RPMI7951 (cell line): ENCODE results near the gene LSAMP. TPM values are rescaled to one million over a fixed set of nuclear protein-coding genes. Genes with fewer than 3 reads are reported as not detected.

Experiments used
- DNase-seq: peaks from one replicate; pipeline ENCODE4 v3.0.0-alpha.2; 2012; ENCODE audit warnings: low read depth
- total RNA-seq: library from RNA; depleted of rRNA; stranded (reverse); fragments of >200 nt; shearing (Covaris generic); gene quantifications from 2 replicates; pipeline ENCODE4 v1.2.3, GENCODE V29; 2014

Gene LSAMP
- total RNA-seq, 1 experiment from 2014 or later = 0.12 TPM

- DNase-seq = no peak
Observed at GRCh38 chr3:116432795-116433194, 12.5 kb downstream of the LSAMP start.

DNA sequence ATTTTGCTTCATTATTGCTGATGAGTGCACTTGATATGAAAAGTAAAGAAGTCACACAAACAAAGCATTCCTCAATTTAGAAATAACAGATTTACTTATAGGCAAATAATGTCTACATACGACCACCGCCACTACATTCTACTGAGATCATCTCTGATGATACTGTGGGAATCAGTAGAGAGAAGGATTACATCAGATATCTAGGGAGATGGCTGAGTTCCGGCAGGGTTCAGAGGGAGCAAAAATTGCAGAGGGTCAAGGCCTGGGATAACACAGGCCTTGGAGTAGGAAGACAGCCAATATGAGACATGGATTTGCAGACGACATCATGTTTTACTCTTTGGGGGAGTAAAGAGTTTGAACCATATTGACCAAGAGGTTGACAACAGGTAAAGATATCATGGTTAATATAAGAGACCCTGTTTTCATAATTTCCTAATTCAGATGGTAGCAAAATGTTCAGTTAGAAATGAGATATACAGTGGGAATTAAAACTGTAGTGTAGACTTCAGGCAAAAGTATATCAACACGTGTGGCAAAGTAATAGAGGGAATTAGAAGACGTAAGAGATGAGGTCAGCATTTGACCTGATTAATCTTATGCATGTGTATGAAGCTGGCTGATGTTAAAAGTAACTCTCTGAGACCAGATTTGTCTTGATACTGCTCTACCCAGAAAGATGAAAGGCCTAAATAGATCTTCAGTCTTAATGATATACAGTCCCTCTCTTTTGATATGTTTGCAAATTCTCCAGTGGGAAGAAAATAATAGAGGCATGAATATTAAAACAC is 15.6 kb downstream of the LSAMP start:
- no peak for DNase-seq

DNA sequence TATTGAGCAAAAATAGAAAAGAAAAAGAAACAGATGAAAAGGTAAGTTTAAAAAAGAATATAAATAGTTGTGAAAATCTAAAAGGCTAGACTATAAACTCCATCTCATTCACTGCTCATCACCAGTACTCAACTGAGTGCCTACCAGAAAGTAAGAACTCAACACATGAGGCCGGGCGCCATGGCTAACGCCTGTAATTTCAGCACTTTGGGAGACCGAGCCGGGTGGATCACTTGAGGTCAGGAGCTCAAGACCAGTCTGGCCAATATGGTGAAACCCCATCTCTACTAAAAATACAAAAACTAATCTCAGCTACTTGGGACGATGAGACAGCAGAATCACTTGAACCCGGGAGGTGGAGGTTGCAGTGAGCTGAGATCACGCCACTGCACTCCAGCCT is 19.3 kb downstream of the LSAMP start:
- no peak for DNase-seq

DNA sequence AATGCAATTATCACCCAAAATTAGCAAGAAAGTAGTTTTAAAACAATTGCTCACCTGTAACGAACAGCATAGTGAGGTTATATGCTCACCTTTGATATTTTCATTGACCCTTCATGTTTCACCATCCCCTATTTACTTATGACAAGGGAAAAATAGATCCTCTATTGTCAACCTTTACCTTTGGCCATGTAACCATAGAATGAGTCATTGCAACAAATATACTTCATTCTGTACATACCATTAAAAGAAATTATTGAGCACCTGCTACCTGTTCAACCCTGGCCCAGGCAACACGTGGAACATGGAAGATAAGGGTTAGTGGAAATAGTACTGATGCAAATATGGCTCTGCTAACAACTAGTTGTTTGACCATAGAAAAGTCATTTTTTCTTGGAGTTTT is 20.2 kb downstream of the LSAMP start:
- DNase-seq = no peak

- DNase-seq = no peak
Observed at GRCh38 chr3:116423945-116424344, 21.3 kb downstream of the LSAMP start.

DNA sequence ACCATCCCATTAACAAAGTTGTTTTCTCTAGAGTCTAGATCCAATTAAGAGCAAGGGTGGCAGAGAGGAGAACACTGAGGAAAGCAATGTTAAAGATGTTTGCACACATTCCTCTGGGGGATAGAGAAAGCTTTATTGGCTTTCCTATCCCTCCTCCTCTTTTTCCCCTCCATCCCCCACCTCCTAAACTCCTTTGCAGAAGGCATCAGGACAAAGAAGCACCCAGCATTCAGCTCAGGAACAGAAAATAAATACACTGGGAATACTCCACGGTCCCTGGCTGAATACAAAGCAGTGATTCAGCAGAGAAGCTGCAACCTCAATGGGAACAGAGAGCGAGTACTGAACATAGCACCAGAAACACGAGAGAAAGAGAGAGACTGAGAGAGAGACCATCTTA is 21.9 kb downstream of the LSAMP start:
- no peak for DNase-seq

DNA sequence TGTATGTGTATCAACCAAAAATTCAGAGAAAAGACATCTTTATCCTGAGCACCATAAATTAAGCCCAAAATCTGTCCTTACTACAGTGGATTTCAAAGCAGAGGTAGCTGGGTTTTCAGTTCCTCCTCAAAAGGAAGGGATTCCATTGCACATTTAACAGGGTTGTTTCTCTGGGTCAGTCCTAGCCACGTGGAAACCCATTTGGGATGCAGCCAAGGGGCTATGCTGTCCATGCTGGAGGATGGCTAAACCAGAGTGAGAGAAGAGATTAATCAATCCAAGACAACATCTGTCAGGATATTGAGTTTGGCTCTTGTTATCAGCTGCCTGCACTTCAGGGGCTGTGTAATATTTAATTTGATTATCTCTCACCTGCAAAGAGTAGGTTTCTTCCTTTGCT is 28.1 kb downstream of the LSAMP start:
- DNase-seq = no peak

DNA sequence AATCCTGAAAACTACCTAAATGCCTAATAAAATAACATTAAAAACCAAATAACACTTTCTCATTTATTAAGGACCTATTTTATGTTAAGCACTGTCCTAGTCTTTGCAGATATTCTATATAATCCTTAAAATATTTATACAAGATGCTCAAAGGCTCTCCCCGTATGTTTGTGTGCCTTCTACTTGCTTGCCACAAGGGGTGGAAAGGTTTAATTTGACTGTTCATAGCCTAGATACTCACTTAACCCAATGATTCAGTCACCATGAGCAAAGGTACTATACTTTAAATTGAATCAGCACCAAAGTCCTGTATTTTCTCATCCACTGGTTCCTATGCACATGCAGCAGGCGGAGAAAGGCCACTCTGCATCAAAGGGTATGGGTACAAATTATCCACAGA is 32.0 kb downstream of the LSAMP start:
- DNase-seq = no peak

GRCh38 chr3:116408473-116408872 is 36.8 kb downstream of the LSAMP start:
- DNase-seq = no peak

DNA sequence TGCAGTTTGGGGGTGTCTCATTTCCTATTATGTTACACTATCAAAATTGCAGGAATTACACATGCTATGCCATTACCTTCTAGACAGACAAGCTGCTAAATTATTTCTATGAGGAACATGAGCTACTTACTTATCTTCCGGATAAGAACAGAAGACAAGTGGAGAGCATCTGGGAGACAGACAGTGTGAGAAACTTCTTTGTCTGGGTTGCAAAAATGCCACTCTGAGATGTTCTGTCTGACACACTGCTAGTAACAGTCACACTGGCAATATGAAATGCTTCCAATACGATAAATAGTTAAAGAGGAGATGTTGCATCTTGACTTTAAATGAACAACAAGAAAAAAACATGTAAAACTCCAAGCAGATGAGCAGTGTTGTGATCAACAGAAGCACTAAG is 40.1 kb downstream of the LSAMP start:
- no peak for DNase-seq

DNA sequence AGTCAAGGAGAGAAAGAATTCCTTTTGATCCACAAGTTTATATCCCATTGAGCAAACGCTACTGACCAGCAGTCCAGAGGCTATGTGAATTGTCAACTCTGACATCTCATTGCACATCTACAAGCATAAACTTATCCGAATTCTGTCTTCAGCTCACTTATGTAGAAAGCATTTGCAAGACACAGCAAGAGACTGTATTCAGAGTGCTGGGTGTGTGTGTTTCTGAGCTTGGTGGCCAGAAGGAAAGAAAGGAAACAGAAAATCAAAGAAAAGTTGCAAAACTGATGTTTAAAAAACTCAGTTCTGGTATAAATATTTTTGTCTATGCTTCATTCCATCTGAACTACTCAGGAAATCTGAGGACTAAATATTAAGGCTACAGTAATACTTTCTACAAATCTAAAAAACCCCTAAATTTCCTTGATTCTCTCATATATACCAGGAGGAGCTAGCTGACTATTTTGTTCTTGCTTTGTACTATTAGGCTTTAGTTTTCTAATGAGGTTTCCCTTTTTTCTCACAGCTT is 45.5 kb downstream of the LSAMP start:
- DNase-seq = no peak

DNA sequence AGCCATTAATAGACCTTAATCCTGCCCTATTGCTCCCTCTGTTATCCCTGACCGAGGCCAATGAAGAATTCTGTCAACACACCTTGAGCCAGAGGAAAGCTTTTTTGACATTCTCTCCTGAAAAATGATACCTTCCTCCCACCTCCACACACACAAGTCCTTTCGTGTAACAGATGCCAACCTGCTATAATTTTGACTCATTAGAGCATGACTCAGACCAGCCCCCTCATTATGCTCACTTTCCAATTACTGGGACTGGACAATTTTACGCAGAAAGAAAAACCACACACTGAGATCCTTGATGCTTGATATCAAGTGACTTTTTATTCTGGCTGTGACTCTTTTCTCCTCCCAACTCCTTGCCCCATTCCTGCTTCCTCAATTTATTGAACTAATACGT is 50.9 kb downstream of the LSAMP start:
- DNase-seq = no peak

GRCh38 chr3:116393199-116393598 is 52.1 kb downstream of the LSAMP start:
- no peak for DNase-seq

DNA sequence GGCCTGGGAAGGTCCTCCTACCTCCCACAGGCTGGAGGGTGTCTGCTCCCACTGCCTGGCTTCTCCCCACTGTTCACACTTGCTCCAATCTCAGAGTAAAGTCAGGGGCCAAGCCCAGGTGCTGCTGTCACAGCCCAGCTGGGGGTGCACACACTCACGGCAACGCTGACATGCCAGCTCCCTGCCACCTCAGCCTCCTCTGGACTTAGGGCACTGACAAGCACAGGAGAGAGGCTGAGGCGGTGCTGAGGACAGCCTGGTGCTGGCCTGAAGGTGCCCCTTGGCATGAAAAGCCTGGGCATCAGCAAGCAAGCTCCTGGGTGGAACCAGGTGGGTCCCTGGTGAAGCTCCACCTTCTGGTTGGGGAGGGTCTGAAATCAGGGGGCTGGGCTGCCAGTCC is 53.0 kb downstream of the LSAMP start:
- DNase-seq = no peak

- no peak for DNase-seq
Observed at GRCh38 chr3:116391296-116392201, 53.7 kb downstream of the LSAMP start.

- no peak for DNase-seq
Observed at GRCh38 chr3:116390318-116390717, 55.0 kb downstream of the LSAMP start.

GRCh38 chr3:116388867-116389385 is 56.4 kb downstream of the LSAMP start:
- DNase-seq = no peak

DNA sequence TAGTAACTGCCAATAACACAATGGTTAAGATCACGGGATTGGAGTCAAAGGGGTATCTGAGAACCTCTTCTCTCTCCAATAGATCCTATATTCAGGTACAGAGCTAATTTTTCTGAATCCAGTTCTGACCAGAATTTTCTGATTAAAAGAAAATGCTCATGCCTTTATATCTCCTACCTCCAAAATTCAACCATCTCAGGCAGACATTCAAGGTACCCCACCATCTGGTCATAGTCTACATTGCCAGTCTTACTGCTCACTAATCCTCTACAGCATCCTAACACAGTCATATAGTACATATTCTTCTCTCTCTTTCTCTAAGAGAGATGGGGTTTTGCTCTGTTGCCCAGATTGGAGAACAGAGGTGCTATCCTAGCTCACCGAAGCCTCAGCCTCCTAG is 59.1 kb downstream of the LSAMP start:
- DNase-seq = no peak

GRCh38 chr3:116384717-116385116 is 60.6 kb downstream of the LSAMP start:
- no peak for DNase-seq

GRCh38 chr3:116378077-116378476 is 67.2 kb downstream of the LSAMP start:
- no peak for DNase-seq

DNA sequence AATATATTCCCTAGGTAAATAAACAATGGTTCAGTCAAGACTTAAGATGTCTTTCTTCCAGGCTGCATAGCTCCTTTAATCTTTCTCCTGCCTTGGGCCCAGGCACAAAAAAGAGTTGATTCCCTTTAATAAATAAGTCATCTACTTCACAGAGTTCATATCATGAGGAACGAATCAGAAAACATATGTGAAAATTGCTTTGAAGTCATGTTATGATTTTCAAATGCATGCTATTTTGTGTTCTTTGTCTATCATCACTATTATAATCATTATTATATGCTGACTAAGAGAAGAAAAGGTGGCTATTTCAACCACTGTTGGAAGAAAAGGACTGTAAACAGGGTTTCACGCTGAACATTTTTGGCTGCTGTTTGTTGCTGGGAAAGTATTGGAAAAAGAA is 70.4 kb downstream of the LSAMP start:
- DNase-seq = no peak

- DNase-seq = no peak
Observed at GRCh38 chr3:116367761-116368395, 77.4 kb downstream of the LSAMP start.
